NB4 (cell line): ENCODE data around the gene KCNQ2.

ENCODE experiments used
- DNase-seq: peaks from one replicate; pipeline ENCODE4 v3.0.0; 2010; ENCODE audit warnings: low read depth
- H3K4me3 ChIP-seq: one replicate; pipeline ENCODE4 v1.5.1; 2011; ENCODE audit warnings: mild to moderate bottlenecking, low read depth, low read length, moderate library complexity
- CTCF ChIP-seq: IDR thresholded peaks from one replicate; pipeline ENCODE4 v1.5.1; 2012; ENCODE audit warnings: low read depth, low read length
- MAX ChIP-seq: IDR thresholded peaks from 2 replicates; pipeline ENCODE4 v1.6.1; 2011; ENCODE audit warnings: low read depth, low read length
- MYC ChIP-seq: IDR thresholded peaks from 2 replicates; pipeline ENCODE4 v1.6.1; 2011; ENCODE audit warnings: low read depth, low read length
- POLR2A ChIP-seq: IDR thresholded peaks from 2 replicates; pipeline ENCODE4 v1.6.1; 2011; ENCODE audit warnings: mild to moderate bottlenecking; ENCODE audit not compliant: insufficient read length; ENCODE audit errors: extremely low read depth

Gene KCNQ2

GRCh38 chr20:63387393-63387792, 85.1 kb downstream of the KCNQ2 start:
- TF ChIP-seq MAX (no peak), POLR2A (no peak), MYC (no peak), CTCF (no peak)
- DNase-seq, result no peak
- no peak overlapping the region for H3K4me3 ChIP-seq

GRCh38 chr20:63386491-63386890, 86.0 kb downstream of the KCNQ2 start:
- DNase-seq, result no peak
- TF ChIP-seq MAX (no peak), CTCF (no peak), MYC (no peak), POLR2A (no peak)
- H3K4me3 ChIP-seq, result no peak overlapping the region

- no peak overlapping the region for H3K4me3 ChIP-seq
- TF ChIP-seq POLR2A (no peak), CTCF (no peak), MAX (no peak), MYC (no peak)
- no peak for DNase-seq
These were observed 86.6 kb downstream of the KCNQ2 start for GRCh38 chr20:63385819-63386218.

GRCh38 chr20:63384336-63384735, 88.1 kb downstream of the KCNQ2 start:
- no peak for TF ChIP-seq POLR2A
- no peak for TF ChIP-seq MAX
- no peak for TF ChIP-seq CTCF
- TF ChIP-seq MYC, result no peak
- no peak overlapping the region for H3K4me3 ChIP-seq
- no peak for DNase-seq

- no peak for TF ChIP-seq MAX
- no peak for TF ChIP-seq POLR2A
- no peak for TF ChIP-seq CTCF
- no peak for TF ChIP-seq MYC
- DNase-seq, result no peak
- H3K4me3 ChIP-seq, result no peak overlapping the region
These were observed 88.9 kb downstream of the KCNQ2 start for GRCh38 chr20:63383556-63383955.

GRCh38 chr20:63382551-63383300, 89.7 kb downstream of the KCNQ2 start:
- DNase-seq, result no peak
- no peak overlapping the region for H3K4me3 ChIP-seq
- no peak for TF ChIP-seq MAX
- no peak for TF ChIP-seq CTCF
- no peak for TF ChIP-seq MYC
- TF ChIP-seq POLR2A, result no peak
